Transverse colon (tissue), 4 donors: ENCODE data around the gene DMRT1. TPM values are rescaled to one million over a fixed set of nuclear protein-coding genes. Genes with fewer than 3 reads are reported as not detected.

Experiments
- DNase-seq: peaks from one replicate; pipeline ENCODE4 v3.0.0-alpha.2; 2019
- H3K27ac ChIP-seq, 4 donors: fragments of 200-600 bp; sonication (generic); 2 replicates each; pipeline ENCODE4 v1.5.1; 2016 to 2018; ENCODE audit warnings: inconsistent platforms in 4 of 4
- H3K27me3 ChIP-seq: fragments of 200-600 bp; sonication (generic); 2 replicates; pipeline ENCODE4 v1.5.1; 2017; ENCODE audit warnings: inconsistent platforms
- H3K36me3 ChIP-seq, 4 donors: fragments of 200-600 bp; sonication (generic); 2 replicates each; pipeline ENCODE4 v1.5.1; 2017 to 2019; ENCODE audit warnings: inconsistent platforms in 4 of 4
- H3K4me1 ChIP-seq, 4 donors: fragments of 200-600 bp; sonication (generic); 2 replicates each; pipeline ENCODE4 v1.5.1; 2017 to 2020; ENCODE audit warnings: inconsistent platforms in 4 of 4
- H3K4me3 ChIP-seq, 4 donors: fragments of 200-600 bp; sonication (generic); 1 replicate in 1 of 4; 2 replicates in 3 of 4; pipeline versions ENCODE4 v1.5.1 to v1.6.1; 2017 to 2019; ENCODE audit warnings: inconsistent platforms in 4 of 4
- H3K9me3 ChIP-seq, 2 donors: fragments of 200-600 bp; sonication (generic); 2 replicates each; pipeline ENCODE4 v1.5.1; 2017 to 2019; ENCODE audit warnings: inconsistent platforms in 2 of 2
- EP300 ChIP-seq: sonication (generic); formaldehyde crosslinking; IDR thresholded peaks from one replicate; pipeline ENCODE4 v1.6.1; 2017; ENCODE audit warnings: antibody characterized with exemption, low read depth
- POLR2A ChIP-seq: fragments of 450-650 bp; IDR thresholded peaks from one replicate; pipeline ENCODE4 v1.6.1; 2016; ENCODE audit warnings: antibody characterized with exemption, mild to moderate bottlenecking, moderate library complexity
- POLR2AphosphoS5 ChIP-seq, 3 donors: sonication (generic); formaldehyde crosslinking; IDR thresholded peaks; one replicate each; pipeline ENCODE4 v1.6.1; 2016; ENCODE audit warnings: antibody characterized with exemption in 3 of 3
- WGBS, 2 donors: methylation state at CpG; one replicate each; pipeline ENCODE4 v1.1.5; 2018; ENCODE audit warnings: low coverage in 1 of 2; 5-methylcytosine and 5-hydroxymethylcytosine counted together
- in situ Hi-C, 4 donors: fragments of 200-750 bp; cut with MboI; loops; one replicate each; pipeline versions ENCODE4 v1.15.0 to v1.15.1; 2017; ENCODE audit warnings: low sequenced_read_pairs in 3 of 4, low pct_ligation_motif_present in 1 of 4, low pct_unique_long_range_greater_than_20kb in 1 of 4
- intact Hi-C: fragments of 100-400 bp; cut with DNase I; formaldehyde crosslinking; loops from one replicate; pipeline ENCODE4 v1.15.1; 2023; ENCODE audit warnings: low total_unique reads
- total RNA-seq, 4 donors: library from RNA; depleted of rRNA; stranded (reverse); fragments of >200 nt; gene quantifications; one replicate each; pipeline ENCODE4 v1.1.0, GENCODE V29; 2016
- TF ChIP-seq, protein P1 (sequence below), 5 experiments: fragments of 200-600 bp in 3 of 5; fragments of 450-650 bp in 2 of 5; sonication (generic) in 3 of 5; IDR thresholded peaks; 1 replicate in 2 of 5; 2 replicates in 3 of 5; pipeline ENCODE4 v1.5.1; 2016 to 2017; ENCODE audit warnings: antibody characterized with exemption in 5 of 5, inconsistent platforms in 3 of 5, mild to moderate bottlenecking in 2 of 5, moderate library complexity in 1 of 5

Gene DMRT1
- total RNA-seq, 4 donors from 2014 or later: not detected

- 63 to 100% methylated on average over 1 to 6 of the region's 6 CpGs for WGBS, 2 donors
- DNase-seq: no peak
- Histone ChIP-seq H3K27me3 (peaks cover 95% of the 10 kb centered on the region), H3K4me1 (no peaks in the 10 kb centered on the region), H3K27ac (no peak overlapping the region), H3K9me3 (no peaks in the 10 kb centered on the region), H3K36me3 (no peaks in the 10 kb centered on the region), H3K4me3 (no peak overlapping the region)
- TF ChIP-seq, protein P1, sequence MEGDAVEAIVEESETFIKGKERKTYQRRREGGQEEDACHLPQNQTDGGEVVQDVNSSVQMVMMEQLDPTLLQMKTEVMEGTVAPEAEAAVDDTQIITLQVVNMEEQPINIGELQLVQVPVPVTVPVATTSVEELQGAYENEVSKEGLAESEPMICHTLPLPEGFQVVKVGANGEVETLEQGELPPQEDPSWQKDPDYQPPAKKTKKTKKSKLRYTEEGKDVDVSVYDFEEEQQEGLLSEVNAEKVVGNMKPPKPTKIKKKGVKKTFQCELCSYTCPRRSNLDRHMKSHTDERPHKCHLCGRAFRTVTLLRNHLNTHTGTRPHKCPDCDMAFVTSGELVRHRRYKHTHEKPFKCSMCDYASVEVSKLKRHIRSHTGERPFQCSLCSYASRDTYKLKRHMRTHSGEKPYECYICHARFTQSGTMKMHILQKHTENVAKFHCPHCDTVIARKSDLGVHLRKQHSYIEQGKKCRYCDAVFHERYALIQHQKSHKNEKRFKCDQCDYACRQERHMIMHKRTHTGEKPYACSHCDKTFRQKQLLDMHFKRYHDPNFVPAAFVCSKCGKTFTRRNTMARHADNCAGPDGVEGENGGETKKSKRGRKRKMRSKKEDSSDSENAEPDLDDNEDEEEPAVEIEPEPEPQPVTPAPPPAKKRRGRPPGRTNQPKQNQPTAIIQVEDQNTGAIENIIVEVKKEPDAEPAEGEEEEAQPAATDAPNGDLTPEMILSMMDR (IDR thresholded peaks at IDR 0.05): no peak
- no peak for TF ChIP-seq POLR2A
- no peak for TF ChIP-seq POLR2AphosphoS5 (IDR thresholded peaks at IDR 0.05)
- TF ChIP-seq EP300: no peak
- intact Hi-C loops: no loop called here
- in situ Hi-C loops: no loop called here
Observed at GRCh38 chr9:962023-962422, 120.5 kb downstream of the DMRT1 start.

DNA sequence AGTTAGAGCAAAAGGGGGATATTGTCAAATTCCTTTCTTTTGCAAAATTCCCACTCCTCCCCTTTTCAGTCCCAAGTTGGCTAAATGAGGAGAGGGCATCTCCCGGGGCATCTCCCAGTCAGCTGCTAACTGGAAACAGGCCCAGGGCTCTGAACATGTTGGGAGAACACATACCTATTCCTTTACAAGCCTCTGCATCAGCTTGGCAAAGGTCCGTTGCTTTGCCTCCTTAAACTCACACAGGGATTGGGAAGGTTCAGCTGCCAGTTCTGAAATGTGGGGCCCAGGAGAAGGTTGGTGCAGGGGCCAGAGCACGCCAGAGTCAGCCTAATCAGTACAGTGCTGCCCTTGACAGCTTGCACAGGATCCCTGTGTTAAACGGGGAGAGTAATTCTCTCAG is 124.0 kb downstream of the DMRT1 start:
- Histone ChIP-seq H3K4me1 (peaks cover under 1 to 11% (median 6%) of the 10 kb centered on the region in 4 donors), H3K9me3 (no peaks in the 10 kb centered on the region), H3K4me3 (no peak overlapping the region), H3K27me3 (peaks cover 99% of the 10 kb centered on the region), H3K27ac (no peak overlapping the region), H3K36me3 (no peaks in the 10 kb centered on the region)
- in situ Hi-C loops: no loop called here
- DNase-seq: no peak
- TF ChIP-seq POLR2AphosphoS5 (IDR thresholded peaks at IDR 0.05): no peak
- no peak for TF ChIP-seq EP300
- no peak for TF ChIP-seq POLR2A
- TF ChIP-seq, protein P1 (IDR thresholded peaks at IDR 0.05): no peak
- WGBS, 2 donors: 28% methylated on average over 4 of the region's 4 CpGs; no CpG with 5 or more reads in 1 of the 2 donors
- intact Hi-C loops: no loop called here

DNA sequence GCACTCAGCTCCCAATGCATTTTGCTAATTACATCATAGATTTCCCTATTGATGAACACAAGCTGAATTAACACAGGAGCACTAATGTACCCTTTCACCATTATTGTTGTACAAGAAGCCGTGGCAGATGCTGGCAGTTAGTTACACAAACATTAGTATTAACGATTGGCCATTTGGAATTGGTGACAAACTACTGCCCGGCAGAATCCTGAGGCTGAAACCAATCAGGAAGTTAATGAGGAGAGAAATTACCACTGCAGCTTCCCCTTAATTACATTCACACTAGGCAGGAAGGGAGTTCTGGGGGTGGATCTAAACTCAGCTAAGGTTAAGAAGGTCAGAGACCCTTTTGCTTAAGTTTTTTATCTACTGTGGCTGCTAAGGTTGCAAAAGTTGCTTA is 125.4 kb downstream of the DMRT1 start:
- H3K27me3 ChIP-seq: peaks cover 100% of the 10 kb centered on the region

GRCh38 chr9:967436-967835 is 125.9 kb downstream of the DMRT1 start:
- H3K4me3 ChIP-seq: no peak overlapping the region
- peaks cover 4 to 30% (median 18%) of the 10 kb centered on the region in 4 donors for H3K4me1 ChIP-seq
- TF ChIP-seq POLR2A (no peak), EP300 (no peak), POLR2AphosphoS5 (IDR thresholded peaks at IDR 0.05) (no peak)
- TF ChIP-seq, protein P1 (IDR thresholded peaks at IDR 0.05): no peak
- DNase-seq: no peak
- no peaks in the 10 kb centered on the region for H3K36me3 ChIP-seq
- H3K9me3 ChIP-seq: no peaks in the 10 kb centered on the region
- in situ Hi-C loops (no loop called here), intact Hi-C loops (no loop called here)
- WGBS, 2 donors: 10% methylated on average over 6 of the region's 6 CpGs
- H3K27me3 ChIP-seq: peaks cover 100% of the 10 kb centered on the region
- H3K27ac ChIP-seq: no peak overlapping the region

More for the DNA sequence above, 125.4 kb downstream of the DMRT1 start:
- Histone ChIP-seq H3K36me3 (no peaks in the 10 kb centered on the region), H3K27ac (no peak overlapping the region), H3K4me1 (peaks cover 4 to 25% (median 13%) of the 10 kb centered on the region in 4 donors), H3K4me3 (no peak overlapping the region), H3K9me3 (no peaks in the 10 kb centered on the region)
- WGBS, 2 donors: 20 to 29% methylated on average over 1 to 3 of the region's 3 CpGs
- no peak for DNase-seq
- intact Hi-C loops: no loop called here
- in situ Hi-C loops: no loop called here
- TF ChIP-seq POLR2A (no peak), EP300 (no peak), POLR2AphosphoS5 (IDR thresholded peaks at IDR 0.05) (no peak)
- TF ChIP-seq, protein P1 (IDR thresholded peaks at IDR 0.05): no peak
